PC-9 (cell line): ENCODE results near the gene ATN1.

Experiments used
- CTCF ChIP-seq: fragments of 200-600 bp; sonication (generic); conservative IDR thresholded peaks from 2 replicates; pipeline ENCODE4 v1.6.1; 2017; ENCODE audit warnings: mixed run types, antibody characterized with exemption, mild to moderate bottlenecking, moderate library complexity
- EZH2 ChIP-seq: fragments of 200-600 bp; sonication (generic); IDR thresholded peaks from 2 replicates; pipeline ENCODE4 v1.8.0; 2017; ENCODE audit warnings: antibody characterized with exemption, low read depth

GRCh38 chr12:6903722-6904121 lies 24.0 kb upstream of the ATN1 start:
- TF ChIP-seq CTCF (no peak), EZH2 (no peak)
